HEK293T (cell line): ENCODE results near the gene DSCAM.

Source experiments
- CTCF ChIA-PET: fragments of 350-600 bp; formaldehyde crosslinking; extraction: SDS; loops from one replicate; lab custom pipeline; 2021; ENCODE audit warnings: antibody characterized with exemption, inconsistent platforms; lab: Yijun Ruan, JAX
- POLR2A ChIA-PET: fragments of 350-600 bp; formaldehyde crosslinking; extraction: SDS; loops from one replicate; lab custom pipeline; 2020; ENCODE audit warnings: antibody characterized with exemption, inconsistent platforms; lab: Yijun Ruan, JAX
- DNase-seq: peaks from one replicate; pipeline ENCODE4 v3.0.0; 2012; ENCODE audit warnings: mixed read lengths; ENCODE audit errors: extremely low spot score
- ARNT ChIP-seq: fragments of 450-650 bp; IDR thresholded peaks from 2 replicates; pipeline ENCODE4 v1.6.1; 2017; ENCODE audit warnings: mild to moderate bottlenecking
- BHLHE40 ChIP-seq: fragments of 450-650 bp; IDR thresholded peaks from 2 replicates; pipeline ENCODE4 v1.6.1; 2016; ENCODE audit warnings: mild to moderate bottlenecking, moderate library complexity, borderline replicate concordance
- CTBP1 ChIP-seq: fragments of 450-650 bp; IDR thresholded peaks from 2 replicates; pipeline ENCODE4 v1.6.1; 2016; ENCODE audit warnings: borderline replicate concordance
- ELF4 ChIP-seq: fragments of 450-650 bp; IDR thresholded peaks from 2 replicates; pipeline ENCODE4 v1.6.1; 2017; ENCODE audit warnings: antibody characterized with exemption
- FOXA1 ChIP-seq: fragments of 450-650 bp; IDR thresholded peaks from 2 replicates; pipeline ENCODE4 v1.6.1; 2016; ENCODE audit warnings: mild to moderate bottlenecking
- FOXK2 ChIP-seq: fragments of 450-650 bp; IDR thresholded peaks from 2 replicates; pipeline ENCODE4 v1.6.1; 2016; ENCODE audit warnings: mild to moderate bottlenecking
- FOXM1 ChIP-seq: fragments of 450-650 bp; IDR thresholded peaks from 2 replicates; pipeline ENCODE4 v1.6.1; 2017; ENCODE audit warnings: mild to moderate bottlenecking, borderline replicate concordance
- HDGF ChIP-seq: fragments of 450-650 bp; IDR thresholded peaks from 2 replicates; pipeline ENCODE4 v1.6.1; 2017; ENCODE audit warnings: antibody characterized with exemption, borderline replicate concordance
- L3MBTL2 ChIP-seq: fragments of 450-650 bp; conservative IDR thresholded peaks from 2 replicates; pipeline ENCODE4 v1.6.1; 2016; ENCODE audit warnings: mild to moderate bottlenecking
- LEF1 ChIP-seq: fragments of 450-650 bp; IDR thresholded peaks from 2 replicates; pipeline ENCODE4 v1.6.1; 2017; ENCODE audit warnings: mild to moderate bottlenecking, borderline replicate concordance
- NFRKB ChIP-seq: fragments of 450-650 bp; IDR thresholded peaks from 2 replicates; pipeline ENCODE4 v1.6.1; 2016; ENCODE audit warnings: mild to moderate bottlenecking, moderate library complexity
- SP1 ChIP-seq: fragments of 450-650 bp; IDR thresholded peaks from 2 replicates; pipeline ENCODE4 v1.6.1; 2017
- SUZ12 ChIP-seq: fragments of 450-650 bp; IDR thresholded peaks from 2 replicates; pipeline ENCODE4 v1.6.1; 2016; ENCODE audit warnings: mild to moderate bottlenecking
- TARDBP ChIP-seq: fragments of 450-650 bp; IDR thresholded peaks from 2 replicates; pipeline ENCODE4 v1.6.1; 2016
- ZNF384 ChIP-seq: fragments of 450-650 bp; IDR thresholded peaks from 2 replicates; pipeline ENCODE4 v1.6.1; 2016
- TF ChIP-seq, protein P1 (sequence below): fragments of 450-650 bp; IDR thresholded peaks from 2 replicates; pipeline ENCODE4 v1.6.1; 2016

DSCAM gene

DNA sequence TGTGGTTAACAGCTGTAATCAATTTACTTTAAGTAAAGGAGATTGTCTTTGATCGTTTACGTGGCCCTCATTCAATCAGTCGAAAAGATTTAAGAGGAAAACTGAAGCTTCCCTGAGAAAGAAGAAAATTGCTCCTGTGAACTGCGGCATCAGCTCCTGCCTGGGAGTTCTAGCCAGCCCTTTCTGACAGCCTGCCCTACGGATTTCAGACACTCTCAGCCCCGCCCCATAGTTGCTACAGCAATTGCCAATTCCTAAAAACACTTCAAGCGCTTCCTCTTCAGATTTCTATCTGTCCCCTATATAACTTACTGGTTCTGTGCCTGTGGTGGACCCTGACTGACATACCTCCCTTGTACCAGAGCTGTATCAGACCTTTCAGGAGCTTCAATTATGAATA lies 277.6 kb downstream of the DSCAM start:
- TF ChIP-seq FOXM1 (no peak), L3MBTL2 (no peak), ARNT (no peak), FOXK2 (no peak), ZNF384 (no peak), SUZ12 (no peak), BHLHE40 (no peak), ELF4 (no peak), TARDBP (no peak), CTBP1 (no peak)
- ChIA-PET CTCF (no interaction called here), POLR2A (no interaction called here)

GRCh38 chr21:40568807-40569206 lies 278.2 kb downstream of the DSCAM start:
- ChIA-PET CTCF (no interaction called here), POLR2A (no interaction called here)
- DNase-seq = no peak
- TF ChIP-seq HDGF (no peak), SUZ12 (no peak), BHLHE40 (no peak), CTBP1 (no peak), ZNF384 (no peak), FOXA1 (no peak), L3MBTL2 (no peak), SP1 (no peak), ARNT (no peak), ELF4 (no peak), FOXM1 (no peak), NFRKB (no peak), TARDBP (no peak), LEF1 (no peak), FOXK2 (no peak)
- TF ChIP-seq, protein P1, sequence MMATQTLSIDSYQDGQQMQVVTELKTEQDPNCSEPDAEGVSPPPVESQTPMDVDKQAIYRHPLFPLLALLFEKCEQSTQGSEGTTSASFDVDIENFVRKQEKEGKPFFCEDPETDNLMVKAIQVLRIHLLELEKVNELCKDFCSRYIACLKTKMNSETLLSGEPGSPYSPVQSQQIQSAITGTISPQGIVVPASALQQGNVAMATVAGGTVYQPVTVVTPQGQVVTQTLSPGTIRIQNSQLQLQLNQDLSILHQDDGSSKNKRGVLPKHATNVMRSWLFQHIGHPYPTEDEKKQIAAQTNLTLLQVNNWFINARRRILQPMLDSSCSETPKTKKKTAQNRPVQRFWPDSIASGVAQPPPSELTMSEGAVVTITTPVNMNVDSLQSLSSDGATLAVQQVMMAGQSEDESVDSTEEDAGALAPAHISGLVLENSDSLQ = no peak

More for the DNA sequence above, 277.6 kb downstream of the DSCAM start:
- no peak for DNase-seq

DNA sequence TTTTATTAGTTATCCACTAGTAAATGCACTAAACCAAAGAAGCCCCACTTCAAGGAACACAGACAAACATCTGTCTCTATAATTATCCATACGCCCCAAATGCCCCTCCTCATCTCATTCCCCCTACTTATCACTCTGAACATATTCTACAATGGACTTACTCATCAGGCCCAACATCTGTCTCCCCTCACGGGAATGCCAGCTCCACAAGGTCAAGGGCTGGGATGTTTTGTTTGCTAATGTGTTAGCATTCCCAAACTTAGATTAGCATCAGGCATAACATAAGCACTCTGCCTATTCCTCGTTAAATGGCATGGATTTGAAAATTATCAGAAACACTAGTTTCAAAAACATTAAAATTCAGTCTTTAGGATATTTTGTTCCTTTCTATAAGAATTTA lies 279.5 kb downstream of the DSCAM start:
- TF ChIP-seq SP1 = no peak
- ChIA-PET POLR2A (no interaction called here), CTCF (no interaction called here)
- DNase-seq = no peak

GRCh38 chr21:40566486-40566885 lies 280.5 kb downstream of the DSCAM start:
- POLR2A ChIA-PET = no interaction called here
- DNase-seq = no peak
- CTCF ChIA-PET = no interaction called here
- TF ChIP-seq CTBP1 = no peak
- TF ChIP-seq, protein P1 = no peak
- TF ChIP-seq HDGF = no peak
- no peak for TF ChIP-seq ELF4
- no peak for TF ChIP-seq FOXA1
- no peak for TF ChIP-seq TARDBP
- no peak for TF ChIP-seq L3MBTL2
- TF ChIP-seq NFRKB = no peak
- TF ChIP-seq ZNF384 = no peak
- TF ChIP-seq FOXK2 = no peak
- no peak for TF ChIP-seq SUZ12
- no peak for TF ChIP-seq ARNT

DNA sequence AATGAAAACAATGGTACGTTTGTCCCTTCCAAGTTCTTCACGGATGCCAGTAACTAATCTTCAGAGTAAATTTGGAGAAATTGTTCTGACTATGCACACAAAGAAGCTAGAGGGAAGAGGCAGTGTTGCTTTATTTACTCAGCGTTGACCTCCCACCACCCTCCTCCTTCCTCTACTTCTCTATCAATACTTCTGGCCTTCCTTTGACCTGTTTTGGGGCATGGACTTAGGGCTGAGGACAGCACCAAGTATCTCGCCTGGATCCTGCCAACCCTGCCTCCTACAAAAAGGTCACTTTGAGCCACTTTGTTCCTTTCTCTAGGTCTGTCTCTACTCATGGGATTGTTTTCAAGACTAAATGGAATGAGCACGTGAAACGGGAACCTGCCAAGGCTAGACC lies 282.6 kb downstream of the DSCAM start:
- no peak for TF ChIP-seq FOXK2
- no peak for TF ChIP-seq ELF4
- no peak for TF ChIP-seq FOXA1
- TF ChIP-seq ARNT = no peak
- CTCF ChIA-PET = no interaction called here
- no peak for DNase-seq
- POLR2A ChIA-PET = no interaction called here

DNA sequence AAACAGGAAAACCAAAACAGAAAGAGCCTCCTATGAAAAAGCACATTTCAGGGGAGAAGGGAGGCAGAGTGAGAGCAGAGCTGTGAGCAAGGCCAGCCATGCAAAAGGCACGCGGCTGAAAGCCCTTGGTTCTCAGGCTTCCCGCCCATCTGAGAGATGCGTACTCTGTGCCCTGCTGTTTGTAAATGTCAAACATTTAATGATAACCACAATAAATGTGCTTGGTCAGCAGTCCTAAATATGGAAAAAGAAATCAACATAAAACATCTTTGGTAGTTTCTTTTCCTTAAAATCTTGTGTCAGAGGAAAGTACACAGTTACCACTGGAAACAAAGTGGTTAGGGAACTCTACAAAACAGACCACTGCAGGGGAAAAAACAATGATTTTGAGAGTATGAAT lies 283.1 kb downstream of the DSCAM start:
- no peak for DNase-seq
- POLR2A ChIA-PET = no interaction called here
- TF ChIP-seq HDGF (no peak), NFRKB (no peak), FOXK2 (no peak)
- CTCF ChIA-PET = no interaction called here

- POLR2A ChIA-PET = no interaction called here
- DNase-seq = no peak
- CTCF ChIA-PET = no interaction called here
- TF ChIP-seq, protein P1 = no peak
- TF ChIP-seq ZNF384 (no peak), NFRKB (no peak), FOXM1 (no peak), FOXA1 (no peak), CTBP1 (no peak), TARDBP (no peak), FOXK2 (no peak), SP1 (no peak), LEF1 (no peak), SUZ12 (no peak), ARNT (no peak), L3MBTL2 (no peak), BHLHE40 (no peak), ELF4 (no peak)
Observed at GRCh38 chr21:40562242-40563002, 284.5 kb downstream of the DSCAM start.
